Measurements from ENCODE around the gene IER5. TPM values are rescaled to one million over a fixed set of nuclear protein-coding genes. Genes with fewer than 3 reads are reported as not detected.

IER5 gene
- total RNA-seq, 4 donors from 2014 or later, result 10.7 to 16.7 (median 14.9) TPM

- no peaks in the 10 kb centered on the region for H3K9me3 ChIP-seq
- no peaks in the 10 kb centered on the region for H3K27me3 ChIP-seq
- H3K36me3 ChIP-seq, result no peaks in the 10 kb centered on the region
- H3K4me1 ChIP-seq, result peaks cover 4 to 78% (median 16%) of the 10 kb centered on the region in 3 donors
- TF ChIP-seq POLR2AphosphoS5 (IDR thresholded peaks at IDR 0.05) (no peak), CTCF (IDR thresholded peaks at IDR 0.05) (no peak), POLR2A (IDR thresholded peaks at IDR 0.05) (no peak), EP300 (IDR thresholded peaks at IDR 0.05) (no peak)
- no peak for ATAC-seq
- H3K4me3 ChIP-seq, result no peak overlapping the region
- no peak overlapping the region for H3K27ac ChIP-seq
- WGBS, 2 donors (ENCODE audit: low coverage in 1 of 2), result 86 to 88% methylated on average over 3 of the region's 4 CpGs
These were observed 12.4 kb downstream of the IER5 start for GRCh38 chr1:181100934-181101333.

- no peak for ATAC-seq
- Histone ChIP-seq H3K4me1 (peaks cover 4 to 73% (median 16%) of the 10 kb centered on the region in 3 donors), H3K9me3 (no peaks in the 10 kb centered on the region), H3K27me3 (no peaks in the 10 kb centered on the region), H3K4me3 (no peak overlapping the region), H3K27ac (no peak overlapping the region), H3K36me3 (no peaks in the 10 kb centered on the region)
- no peak for TF ChIP-seq POLR2AphosphoS5 (IDR thresholded peaks at IDR 0.05)
- no peak for TF ChIP-seq EP300 (IDR thresholded peaks at IDR 0.05)
- no peak for TF ChIP-seq CTCF (IDR thresholded peaks at IDR 0.05)
- TF ChIP-seq POLR2A (IDR thresholded peaks at IDR 0.05), result no peak
- WGBS, 2 donors (ENCODE audit: low coverage in 1 of 2), result 66 to 68% methylated on average over 5 to 8 of the region's 9 CpGs
These were observed 13.2 kb downstream of the IER5 start for GRCh38 chr1:181101581-181102226.

- Histone ChIP-seq H3K4me1 (peaks cover 4 to 64% (median 16%) of the 10 kb centered on the region in 3 donors), H3K9me3 (no peaks in the 10 kb centered on the region), H3K27ac (no peak overlapping the region), H3K27me3 (no peaks in the 10 kb centered on the region), H3K36me3 (no peaks in the 10 kb centered on the region), H3K4me3 (no peak overlapping the region)
- no peak for TF ChIP-seq POLR2A (IDR thresholded peaks at IDR 0.05)
- TF ChIP-seq CTCF (IDR thresholded peaks at IDR 0.05), result no peak
- no peak for TF ChIP-seq POLR2AphosphoS5 (IDR thresholded peaks at IDR 0.05)
- TF ChIP-seq EP300 (IDR thresholded peaks at IDR 0.05), result no peak
- no peak for ATAC-seq
These were observed 14.3 kb downstream of the IER5 start for GRCh38 chr1:181102841-181103240.

GRCh38 chr1:181103399-181103798, 14.9 kb downstream of the IER5 start:
- 84 to 97% methylated on average over 6 of the region's 7 CpGs for WGBS, 2 donors (ENCODE audit: low coverage in 1 of 2)
- no peak for TF ChIP-seq CTCF (IDR thresholded peaks at IDR 0.05)
- TF ChIP-seq POLR2A (IDR thresholded peaks at IDR 0.05), result no peak
- TF ChIP-seq POLR2AphosphoS5 (IDR thresholded peaks at IDR 0.05), result no peak
- no peak for TF ChIP-seq EP300 (IDR thresholded peaks at IDR 0.05)
- Histone ChIP-seq H3K27me3 (no peaks in the 10 kb centered on the region), H3K4me1 (peaks cover 4 to 59% (median 16%) of the 10 kb centered on the region in 3 donors), H3K36me3 (no peaks in the 10 kb centered on the region), H3K27ac (no peak overlapping the region), H3K4me3 (no peak overlapping the region), H3K9me3 (no peaks in the 10 kb centered on the region)
- no peak for ATAC-seq

GRCh38 chr1:181104042-181104789, 15.7 kb downstream of the IER5 start:
- ATAC-seq, result no peak
- H3K27me3 ChIP-seq, result no peaks in the 10 kb centered on the region
- peak overlapping the region; percentile 66 to 74 for H3K4me3 ChIP-seq
- no peak for TF ChIP-seq POLR2AphosphoS5 (IDR thresholded peaks at IDR 0.05)
- TF ChIP-seq CTCF (IDR thresholded peaks at IDR 0.05), result peak in 2 of 4 experiments; percentile 30 to 50
- 26 to 52% methylated on average over 6 to 9 of the region's 17 CpGs for WGBS, 2 donors (ENCODE audit: low coverage in 1 of 2)
- no peaks in the 10 kb centered on the region for H3K36me3 ChIP-seq
- H3K27ac ChIP-seq, result peak overlapping the region; percentile 65 to 88 (median 82)
- no peaks in the 10 kb centered on the region for H3K9me3 ChIP-seq
- peaks cover 3 to 51% (median 16%) of the 10 kb centered on the region in 3 donors for H3K4me1 ChIP-seq

Measured in gastroesophageal sphincter (tissue), 4 donors.